Gastrocnemius medialis (tissue), 4 donors: ENCODE results near the gene PTGFRN.

Experiments used
- POLR2A ChIP-seq, 2 donors: fragments of 450-650 bp; IDR thresholded peaks; one replicate each; pipeline ENCODE4 v1.6.1; 2017; ENCODE audit warnings: antibody characterized with exemption in 2 of 2, mild to moderate bottlenecking in 2 of 2, moderate library complexity in 2 of 2
- TF ChIP-seq, protein P1 (sequence below), 5 experiments: fragments of 450-650 bp in 3 of 5; fragments of 200-600 bp in 2 of 5; sonication (generic) in 2 of 5; IDR thresholded peaks in 4 of 5; conservative IDR thresholded peaks in 1 of 5; 1 replicate in 4 of 5; 2 replicates in 1 of 5; pipeline ENCODE4 v1.5.1; 2016 to 2019; ENCODE audit warnings: antibody characterized with exemption in 5 of 5, mild to moderate bottlenecking in 3 of 5, moderate library complexity in 3 of 5

DNA sequence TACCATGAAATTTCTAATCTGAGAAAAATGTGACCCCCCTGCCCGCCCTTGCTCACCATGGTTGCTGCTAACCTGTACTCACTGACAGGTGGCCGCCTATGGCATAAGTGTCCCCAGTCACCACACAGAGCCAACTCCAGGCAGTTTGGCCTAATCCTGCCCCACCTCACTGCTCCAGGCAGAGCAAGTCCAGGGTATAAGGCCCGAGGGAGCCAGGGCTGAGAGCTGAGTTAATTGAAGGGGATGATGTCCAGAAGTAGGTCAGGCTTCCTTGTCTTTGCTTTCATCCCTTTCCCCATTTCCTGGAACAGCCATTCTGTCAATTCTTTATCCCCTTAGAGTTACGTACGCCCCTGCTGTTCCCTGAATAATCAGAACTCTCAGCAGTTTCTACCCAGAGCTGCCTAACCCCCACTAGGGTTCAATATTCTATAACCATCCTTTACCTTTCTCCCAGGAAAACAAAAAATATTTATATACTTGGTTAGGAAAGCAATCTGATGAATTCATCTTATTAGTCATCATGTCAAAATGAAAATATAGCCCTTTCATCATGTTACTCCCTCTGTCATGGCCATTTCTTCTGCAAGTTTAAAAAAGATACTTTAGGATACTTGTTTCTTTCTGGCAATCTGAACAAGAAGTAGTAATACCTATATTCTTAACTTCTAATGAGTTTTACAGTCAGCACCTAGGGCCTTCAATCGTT lies 62.4 kb downstream of the PTGFRN start:
- TF ChIP-seq, protein P1, sequence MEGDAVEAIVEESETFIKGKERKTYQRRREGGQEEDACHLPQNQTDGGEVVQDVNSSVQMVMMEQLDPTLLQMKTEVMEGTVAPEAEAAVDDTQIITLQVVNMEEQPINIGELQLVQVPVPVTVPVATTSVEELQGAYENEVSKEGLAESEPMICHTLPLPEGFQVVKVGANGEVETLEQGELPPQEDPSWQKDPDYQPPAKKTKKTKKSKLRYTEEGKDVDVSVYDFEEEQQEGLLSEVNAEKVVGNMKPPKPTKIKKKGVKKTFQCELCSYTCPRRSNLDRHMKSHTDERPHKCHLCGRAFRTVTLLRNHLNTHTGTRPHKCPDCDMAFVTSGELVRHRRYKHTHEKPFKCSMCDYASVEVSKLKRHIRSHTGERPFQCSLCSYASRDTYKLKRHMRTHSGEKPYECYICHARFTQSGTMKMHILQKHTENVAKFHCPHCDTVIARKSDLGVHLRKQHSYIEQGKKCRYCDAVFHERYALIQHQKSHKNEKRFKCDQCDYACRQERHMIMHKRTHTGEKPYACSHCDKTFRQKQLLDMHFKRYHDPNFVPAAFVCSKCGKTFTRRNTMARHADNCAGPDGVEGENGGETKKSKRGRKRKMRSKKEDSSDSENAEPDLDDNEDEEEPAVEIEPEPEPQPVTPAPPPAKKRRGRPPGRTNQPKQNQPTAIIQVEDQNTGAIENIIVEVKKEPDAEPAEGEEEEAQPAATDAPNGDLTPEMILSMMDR (IDR thresholded peaks at IDR 0.05 in 4 of 5, conservative IDR thresholded peaks at IDR 0.05 in 1 of 5), result no peak
- TF ChIP-seq POLR2A (IDR thresholded peaks at IDR 0.05), result no peak
